K562 (cell line): Measurements from ENCODE around the gene COASY. TPM values are rescaled to one million over a fixed set of nuclear protein-coding genes. Genes with fewer than 3 reads are reported as not detected.

Experiments
- ATAC-seq: fragments of 200-7000 bp; cut with Tn5 transposase; 3 replicates; pipeline ENCODE4 v1.9.1; 2020; ENCODE audit warnings: moderate library complexity
- BruUV-seq: library from RNA; stranded (reverse); fragments of 400-500 nt; replicated peaks from 2 replicates; lab custom pipeline; 2021; lab: Mats Ljungman, UMichigan
- CTCF ChIA-PET: fragments of 300-600 bp; formaldehyde crosslinking; extraction: SDS; loops from one replicate; lab custom pipeline; 2021; ENCODE audit warnings: low intra/inter-chr PET ratio; lab: Yijun Ruan, JAX
- POLR2A ChIA-PET: fragments of 300-600, 350-650 bp; sonication (Branson Sonifier 250); formaldehyde crosslinking; extraction: SDS; loops from one replicate; lab custom pipeline; 2021; ENCODE audit warnings: antibody characterized with exemption, inconsistent platforms; lab: Yijun Ruan, JAX
- DNase-seq, 4 experiments: peaks; one replicate each; pipeline versions ENCODE4 v3.0.0 to v3.0.0-alpha.2; 2011 to 2018; ENCODE audit warnings: low spot score in 3 of 4, mixed read lengths in 3 of 4; ENCODE audit errors: extremely low read depth in 1 of 4
- FAIRE-seq: peaks from 2 replicates; lab custom pipeline; 2011; peaks lifted over from hg19 to GRCh38; lab: Jason Lieb, UNC
- H2AFZ ChIP-seq: 2 replicates; pipeline ENCODE4 v1.6.0; 2011; ENCODE audit warnings: low read depth, low read length, control low read depth, inconsistent platforms
- H3K27ac ChIP-seq: fragments of 200-600 bp; 3 replicates; pipeline ENCODE4 v1.8.0; 2011; ENCODE audit warnings: low read depth, mild to moderate bottlenecking, control low read depth, inconsistent platforms, low read length, moderate library complexity, mixed read lengths; ENCODE audit errors: extremely low read depth
- H3K27me3 ChIP-seq, 2 experiments: fragments of 300-600 bp in 1 of 2; 2 replicates in 1 of 2; 3 replicates in 1 of 2; pipeline versions ENCODE4 v1.6.0 to v1.8.0; 2011; ENCODE audit warnings: inconsistent platforms in 2 of 2, low read length in 2 of 2, mild to moderate bottlenecking in 1 of 2, mixed read lengths in 1 of 2, moderate library complexity in 1 of 2; ENCODE audit not compliant: control insufficient read depth in 2 of 2, insufficient read depth in 2 of 2
- H3K36me3 ChIP-seq: fragments of 300-600 bp; 3 replicates; pipeline ENCODE4 v1.8.0; 2011; ENCODE audit warnings: mild to moderate bottlenecking, low read length, inconsistent platforms; ENCODE audit not compliant: control insufficient read depth, insufficient read depth
- H3K4me1 ChIP-seq, 2 experiments: fragments of 200-600 bp in 1 of 2; replicated peaks in 1 of 2; 2 replicates in 1 of 2; 3 replicates in 1 of 2; pipeline versions ENCODE4 v1.5.1 to v1.8.0; 2011; ENCODE audit warnings: inconsistent platforms in 2 of 2, low read length in 2 of 2, mild to moderate bottlenecking in 1 of 2, mixed read lengths in 1 of 2, moderate library complexity in 1 of 2; ENCODE audit not compliant: control insufficient read depth in 2 of 2, insufficient read depth in 2 of 2
- H3K4me2 ChIP-seq: 2 replicates; pipeline ENCODE4 v1.6.1; 2011; ENCODE audit warnings: low read length, control low read depth, inconsistent platforms, mixed read lengths; ENCODE audit not compliant: insufficient read depth
- H3K4me3 ChIP-seq: fragments of 200-600 bp; sonication (generic), shearing (Covaris generic); 2 replicates; pipeline ENCODE4 v1.5.1; 2016; ENCODE audit warnings: control low read depth, inconsistent platforms
- H3K79me2 ChIP-seq: fragments of 200-600 bp; 3 replicates; pipeline ENCODE4 v1.8.0; 2011; ENCODE audit warnings: low read length, inconsistent platforms; ENCODE audit not compliant: control insufficient read depth, insufficient read depth
- H3K9ac ChIP-seq, 2 experiments: 2 replicates each; pipeline versions ENCODE4 v1.6.0 to v1.6.1; 2011; ENCODE audit warnings: low read depth in 2 of 2, low read length in 2 of 2, control low read depth in 1 of 2, inconsistent platforms in 1 of 2, mild to moderate bottlenecking in 1 of 2, mixed read lengths in 1 of 2; ENCODE audit not compliant: insufficient read depth in 1 of 2
- H3K9me1 ChIP-seq: one replicate; pipeline ENCODE4 v1.6.0; 2011; ENCODE audit warnings: inconsistent platforms, mild to moderate bottlenecking, low read length, moderate library complexity; ENCODE audit not compliant: control insufficient read depth, insufficient read depth
- H3K9me3 ChIP-seq: replicated peaks from 2 replicates; pipeline ENCODE4 v1.5.1; 2011; ENCODE audit warnings: low read depth, low read length, inconsistent platforms; ENCODE audit not compliant: control insufficient read depth, insufficient read depth
- H4K20me1 ChIP-seq: replicated peaks from 2 replicates; pipeline ENCODE4 v1.6.1; 2011; ENCODE audit warnings: low read length, inconsistent platforms, mixed read lengths; ENCODE audit not compliant: control insufficient read depth, insufficient read depth
- ATF2 ChIP-seq: sonication (generic); formaldehyde crosslinking; IDR thresholded peaks from 2 replicates; pipeline ENCODE4 v1.8.1; 2022; ENCODE audit warnings: missing genetic modification reagents
- BDP1 ChIP-seq: IDR thresholded peaks from 3 replicates; pipeline ENCODE4 v1.6.1; 2011; ENCODE audit not compliant: insufficient read length, insufficient read depth
- CHCHD3 ChIP-seq: fragments of 250-450 bp; sonication (Bioruptor Pico); IDR thresholded peaks from 2 replicates; pipeline ENCODE4 v2.1.2; 2022; ENCODE audit warnings: mild to moderate bottlenecking
- PKNOX1 ChIP-seq: fragments of 450-650 bp; IDR thresholded peaks from 2 replicates; pipeline ENCODE4 v1.6.1; 2016
- POLR2G ChIP-seq: fragments of 200-400 bp; formaldehyde crosslinking; IDR thresholded peaks from 2 replicates; pipeline ENCODE4 v1.6.1; 2017; ENCODE audit warnings: low read depth, mild to moderate bottlenecking, antibody characterized with exemption, low read length, moderate library complexity
- RBM22 ChIP-seq: fragments of 200-400 bp; formaldehyde crosslinking; IDR thresholded peaks from 2 replicates; pipeline ENCODE4 v1.6.1; 2018; ENCODE audit warnings: low read length, low read depth; ENCODE audit not compliant: poor library complexity, severe bottlenecking
- THRAP3 ChIP-seq: fragments of 450-650 bp; IDR thresholded peaks from 2 replicates; pipeline ENCODE4 v1.6.1; 2016; ENCODE audit warnings: mild to moderate bottlenecking, inconsistent platforms, borderline replicate concordance
- ZKSCAN8 ChIP-seq: fragments of 200-800 bp; sonication (Bioruptor generic); IDR thresholded peaks from 2 replicates; pipeline ENCODE4 v1.6.1; 2016; ENCODE audit warnings: missing genetic modification characterization, missing compliant biosample characterization
- ZNF263 ChIP-seq: sonication (generic); formaldehyde crosslinking; IDR thresholded peaks from 2 replicates; pipeline ENCODE4 v1.8.0; 2022; ENCODE audit warnings: mild to moderate bottlenecking, missing genetic modification reagents, borderline replicate concordance
- WGBS: fragments of 100-300 bp; shearing (Covaris generic); methylation state at CpG from one replicate; pipeline ENCODE4 v1.1.6; 2016; ENCODE audit warnings: low coverage, mixed read lengths; ENCODE audit not compliant: insufficient coverage; ENCODE audit errors: missing lambda C conversion rate; 5-methylcytosine and 5-hydroxymethylcytosine counted together
- in situ Hi-C: fragments of 300-500 bp; cut with MboI; formaldehyde crosslinking; loops from 4 replicates; pipeline ENCODE4 v1.15.0; 2018; ENCODE audit warnings: inconsistent platforms, mixed read lengths
- intact Hi-C: fragments of 100-400 bp; cut with micrococcal nuclease; formaldehyde crosslinking; loops from 2 replicates; pipeline ENCODE4 v1.14.2; 2022
- polyA plus RNA-seq, 8 experiments: library from polyadenylated mRNA; depleted of rRNA in 4 of 8; stranded (reverse) in 5 of 8; unstranded in 3 of 8; fragments of >200 nt; fragmentation: Nextera tagmentation in 2 of 8; fragmentation: Illumina TruSeq in 1 of 8; extraction: Ambion mirVana in 2 of 8; extraction: Trizol in 1 of 8; gene quantifications; 2 replicates each; pipeline versions ENCODE4 v1.2.1 to v1.2.3, GENCODE V29; 2011 to 2014; ENCODE audit warnings: inconsistent platforms in 1 of 8, missing spikeins in 1 of 8
- total RNA-seq, 7 experiments: library from RNA; depleted of rRNA in 6 of 7; stranded (reverse); fragments of >200 nt in 6 of 7; fragmentation: Illumina TruSeq in 2 of 7; extraction: Trizol in 2 of 7; gene quantifications; 2 replicates each; pipeline versions ENCODE4 v1.2.1 to v1.2.3, GENCODE V29; 2011 to 2021; ENCODE audit warnings: low replicate concordance in 1 of 7
- TF ChIP-seq, protein P1 (sequence below): fragments of 250-450 bp; sonication (Bioruptor Pico); IDR thresholded peaks from 2 replicates; pipeline ENCODE4 v1.4.0; 2020; ENCODE audit warnings: mild to moderate bottlenecking, moderate library complexity

The COASY gene
- total and polyA plus RNA-seq, 9 of the 15 experiments (the other 6 are each of a cell fraction or from before 2014, with no cell fraction given), result 25.4 to 175 (median 62.3) TPM

GRCh38 chr17:42513686-42514085 lies 48.3 kb upstream of the COASY start:
- no peak for FAIRE-seq
- no peak overlapping the region for H3K4me2 ChIP-seq
- H3K79me2 ChIP-seq, result peaks cover 11% of the 10 kb centered on the region; the same call in 1 of the 3 replicates
- no peak overlapping the region for H3K4me3 ChIP-seq
- no peaks in the 10 kb centered on the region for H4K20me1 ChIP-seq
- H3K9me1 ChIP-seq, result peaks cover 7% of the 10 kb centered on the region
- POLR2A ChIA-PET, result no interaction called here
- peaks cover 30 to 32% of the 10 kb centered on the region in 2 experiments for H3K4me1 ChIP-seq
- H3K9me3 ChIP-seq, result no peaks in the 10 kb centered on the region
- in situ Hi-C loops, result no loop called here
- no peaks in the 10 kb centered on the region for H3K27me3 ChIP-seq
- H3K36me3 ChIP-seq, result peaks cover 88% of the 10 kb centered on the region
- intact Hi-C loops, result no loop called here
- ATAC-seq, result no peak
- no peak overlapping the region for H3K27ac ChIP-seq
- TF ChIP-seq ZKSCAN8 (CRISPR knock-in tag) (no peak), RBM22 (peak; percentile 10), THRAP3 (no peak), PKNOX1 (no peak)
- BruUV-seq, result no TSS peak
- peak overlapping the region in 1 of 2 experiments; percentile 75; a peak in 1 of 4 replicates for H3K9ac ChIP-seq
- no peak for DNase-seq
- CTCF ChIA-PET, result no interaction called here
- 88% methylated on average over 11 of the region's 11 CpGs for WGBS
- H2AFZ ChIP-seq, result no peak overlapping the region

- CTCF ChIA-PET, result no interaction called here
- Histone ChIP-seq H3K4me1 (peaks cover 36 to 38% of the 10 kb centered on the region in 2 experiments), H3K4me2 (no peak overlapping the region), H3K4me3 (no peak overlapping the region), H3K9me3 (no peaks in the 10 kb centered on the region), H3K9me1 (peaks cover 7% of the 10 kb centered on the region), H3K27me3 (no peaks in the 10 kb centered on the region), H4K20me1 (no peaks in the 10 kb centered on the region), H3K36me3 (peaks cover 86% of the 10 kb centered on the region), H3K79me2 (peaks cover 11% of the 10 kb centered on the region; the same call in 1 of the 3 replicates), H3K27ac (no peak overlapping the region), H3K9ac (peak overlapping the region in 1 of 2 experiments; percentile 29; a peak in 2 of 4 replicates), H2AFZ (no peak overlapping the region)
- POLR2A ChIA-PET, result interaction anchor here (0.7 to 1.1 kb wide), 4 partner anchors 18 to 231 kb away, joined by 3 to 5 read pairs (median 3); no protein-coding TSS in a partner anchor
- FAIRE-seq, result no peak
- no peak for ATAC-seq
- DNase-seq, result peak in 1 of 4 experiments; percentile 4
- BruUV-seq, result no TSS peak
- 95% methylated on average over 11 of the region's 11 CpGs for WGBS
- in situ Hi-C loops (no loop called here), intact Hi-C loops (no loop called here)
- TF ChIP-seq BDP1 (no peak), ZNF263 (no peak), POLR2G (peak; percentile 26; the same call in 1 of the 2 replicates), ATF2 (CRISPR knock-in tag) (no peak), CHCHD3 (CRISPR knock-in tag) (no peak)
- TF ChIP-seq, protein P1, sequence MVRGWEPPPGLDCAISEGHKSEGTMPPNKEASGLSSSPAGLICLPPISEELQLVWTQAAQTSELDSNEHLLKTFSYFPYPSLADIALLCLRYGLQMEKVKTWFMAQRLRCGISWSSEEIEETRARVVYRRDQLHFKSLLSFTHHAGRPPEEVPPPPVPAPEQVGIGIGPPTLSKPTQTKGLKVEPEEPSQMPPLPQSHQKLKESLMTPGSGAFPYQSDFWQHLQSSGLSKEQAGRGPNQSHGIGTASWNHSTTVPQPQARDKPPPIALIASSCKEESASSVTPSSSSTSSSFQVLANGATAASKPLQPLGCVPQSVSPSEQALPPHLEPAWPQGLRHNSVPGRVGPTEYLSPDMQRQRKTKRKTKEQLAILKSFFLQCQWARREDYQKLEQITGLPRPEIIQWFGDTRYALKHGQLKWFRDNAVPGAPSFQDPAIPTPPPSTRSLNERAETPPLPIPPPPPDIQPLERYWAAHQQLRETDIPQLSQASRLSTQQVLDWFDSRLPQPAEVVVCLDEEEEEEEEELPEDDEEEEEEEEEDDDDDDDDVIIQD (CRISPR knock-in tag), result no peak
Measured at GRCh38 chr17:42514279-42514678, 47.7 kb upstream of the COASY start.
